DND-41 (cell line): ENCODE measurements around the gene MYBPHL.
A peak's percentile ranks its signal among the peaks of the same experiment; 100 is the strongest.

Source experiments
- ATAC-seq: fragments of 200-7000 bp; cut with Tn5 transposase; 3 replicates; pipeline ENCODE4 v1.9.1; 2021; ENCODE audit warnings: low read depth; ENCODE audit not compliant: insufficient read depth
- DNase-seq: peaks from one replicate; pipeline ENCODE4 v3.0.0-alpha.2; 2020
- H2AFZ ChIP-seq: 2 replicates; pipeline ENCODE4 v1.6.0; 2012; ENCODE audit warnings: low read depth, low read length
- H3K27ac ChIP-seq: 2 replicates; pipeline ENCODE4 v1.5.1; 2012; ENCODE audit warnings: low read length, inconsistent platforms
- H3K27me3 ChIP-seq: fragments of 200-600 bp; sonication (generic); 2 replicates; pipeline ENCODE4 v1.6.0; 2012; ENCODE audit warnings: low read length, mild to moderate bottlenecking, inconsistent platforms; ENCODE audit not compliant: insufficient read depth, poor library complexity
- H3K36me3 ChIP-seq: 2 replicates; pipeline ENCODE4 v1.5.1; 2012; ENCODE audit warnings: low read length, inconsistent platforms; ENCODE audit not compliant: insufficient read depth
- H3K4me1 ChIP-seq: 2 replicates; pipeline ENCODE4 v1.5.1; 2012; ENCODE audit warnings: mild to moderate bottlenecking, low read length; ENCODE audit not compliant: insufficient read depth
- H3K4me2 ChIP-seq: 2 replicates; pipeline ENCODE4 v1.6.0; 2012; ENCODE audit warnings: mild to moderate bottlenecking, moderate library complexity, low read length, inconsistent platforms; ENCODE audit not compliant: insufficient read depth
- H3K4me3 ChIP-seq, 2 experiments: fragments of 200-600 bp in 1 of 2; shearing (Covaris generic) in 1 of 2; 2 replicates each; pipeline ENCODE4 v1.5.1; 2012 to 2016; ENCODE audit warnings: inconsistent platforms in 2 of 2, low read length in 2 of 2, mild to moderate bottlenecking in 2 of 2, low read depth in 1 of 2, moderate library complexity in 1 of 2
- H3K79me2 ChIP-seq: 2 replicates; pipeline ENCODE4 v1.6.0; 2012; ENCODE audit warnings: low read length, inconsistent platforms; ENCODE audit not compliant: insufficient read depth
- H3K9ac ChIP-seq: 2 replicates; pipeline ENCODE4 v1.6.0; 2012; ENCODE audit warnings: low read depth, mild to moderate bottlenecking, inconsistent platforms, low read length, moderate library complexity
- H3K9me3 ChIP-seq: 2 replicates; pipeline ENCODE4 v1.5.1; 2012; ENCODE audit warnings: low read length, moderate library complexity, mild to moderate bottlenecking, inconsistent platforms; ENCODE audit not compliant: insufficient read depth, severe bottlenecking
- H4K20me1 ChIP-seq: 2 replicates; pipeline ENCODE4 v1.6.0; 2012; ENCODE audit warnings: low read length; ENCODE audit not compliant: insufficient read depth
- CTCF ChIP-seq: IDR thresholded peaks from 2 replicates; pipeline ENCODE4 v1.5.1; 2012; ENCODE audit warnings: borderline replicate concordance, low read length, moderate library complexity, mild to moderate bottlenecking; ENCODE audit not compliant: poor library complexity, severe bottlenecking; ENCODE audit errors: extremely low read depth
- EZH2 ChIP-seq: IDR thresholded peaks from 3 replicates; pipeline ENCODE4 v1.6.1; 2012; ENCODE audit warnings: borderline replicate concordance, low read depth, mild to moderate bottlenecking, moderate library complexity, low read length, inconsistent platforms; ENCODE audit not compliant: severe bottlenecking

Gene MYBPHL

GRCh38 chr1:109298666-109299557, 7.9 kb downstream of the MYBPHL start:
- Histone ChIP-seq H3K4me2 (no peak overlapping the region), H3K9me3 (no peaks in the 10 kb centered on the region), H2AFZ (no peak overlapping the region), H3K27ac (no peak overlapping the region), H3K79me2 (no peaks in the 10 kb centered on the region), H3K27me3 (no peaks in the 10 kb centered on the region), H3K4me1 (no peaks in the 10 kb centered on the region), H3K36me3 (no peaks in the 10 kb centered on the region), H4K20me1 (no peaks in the 10 kb centered on the region), H3K9ac (no peak overlapping the region), H3K4me3 (no peak overlapping the region)
- DNase-seq (no peak), ATAC-seq (no peak)
- TF ChIP-seq EZH2 (no peak), CTCF (no peak)

GRCh38 chr1:109296782-109297181, 10.0 kb downstream of the MYBPHL start:
- Histone ChIP-seq H3K27ac (no peak overlapping the region), H3K4me1 (no peaks in the 10 kb centered on the region)
- ATAC-seq: no peak

GRCh38 chr1:109295712-109296415, 10.9 kb downstream of the MYBPHL start:
- no peaks in the 10 kb centered on the region for H3K9me3 ChIP-seq
- H3K36me3 ChIP-seq: no peaks in the 10 kb centered on the region
- no peaks in the 10 kb centered on the region for H4K20me1 ChIP-seq
- DNase-seq (no peak), ATAC-seq (peak; percentile 56; the same call in 2 of the 3 replicates)
- no peaks in the 10 kb centered on the region for H3K79me2 ChIP-seq
- no peaks in the 10 kb centered on the region for H3K4me1 ChIP-seq
- H3K27me3 ChIP-seq: no peaks in the 10 kb centered on the region
- no peak overlapping the region for H2AFZ ChIP-seq
- H3K4me2 ChIP-seq: no peak overlapping the region
- H3K27ac ChIP-seq: no peak overlapping the region
- TF ChIP-seq EZH2: no peak
- no peak for TF ChIP-seq CTCF
- H3K4me3 ChIP-seq: no peak overlapping the region
- no peak overlapping the region for H3K9ac ChIP-seq

More at GRCh38 chr1:109296782-109297181, 10.0 kb downstream of the MYBPHL start:
- H3K4me2 ChIP-seq: no peak overlapping the region
- H2AFZ ChIP-seq: no peak overlapping the region
- H3K27me3 ChIP-seq: no peaks in the 10 kb centered on the region
- no peak overlapping the region for H3K4me3 ChIP-seq
- H3K9ac ChIP-seq: no peak overlapping the region
- no peak for TF ChIP-seq CTCF
- no peak for TF ChIP-seq EZH2
- DNase-seq: no peak
- no peaks in the 10 kb centered on the region for H3K79me2 ChIP-seq
- no peaks in the 10 kb centered on the region for H4K20me1 ChIP-seq
- no peaks in the 10 kb centered on the region for H3K36me3 ChIP-seq
- no peaks in the 10 kb centered on the region for H3K9me3 ChIP-seq
